Fibroblast of peridontal ligament (primary cell): ENCODE measurements around the gene TMPRSS2.

Source experiments
- DNase-seq: peaks from one replicate; pipeline ENCODE4 v3.0.0-alpha.2; 2010; ENCODE audit errors: extremely low read depth

TMPRSS2 gene

GRCh38 chr21:41449613-41450012 lies 58.3 kb downstream of the TMPRSS2 start:
- DNase-seq = no peak

GRCh38 chr21:41447356-41447755 lies 60.6 kb downstream of the TMPRSS2 start:
- DNase-seq = no peak

GRCh38 chr21:41446586-41446985 lies 61.4 kb downstream of the TMPRSS2 start:
- no peak for DNase-seq

GRCh38 chr21:41445465-41445862 lies 62.5 kb downstream of the TMPRSS2 start:
- DNase-seq = no peak

DNA sequence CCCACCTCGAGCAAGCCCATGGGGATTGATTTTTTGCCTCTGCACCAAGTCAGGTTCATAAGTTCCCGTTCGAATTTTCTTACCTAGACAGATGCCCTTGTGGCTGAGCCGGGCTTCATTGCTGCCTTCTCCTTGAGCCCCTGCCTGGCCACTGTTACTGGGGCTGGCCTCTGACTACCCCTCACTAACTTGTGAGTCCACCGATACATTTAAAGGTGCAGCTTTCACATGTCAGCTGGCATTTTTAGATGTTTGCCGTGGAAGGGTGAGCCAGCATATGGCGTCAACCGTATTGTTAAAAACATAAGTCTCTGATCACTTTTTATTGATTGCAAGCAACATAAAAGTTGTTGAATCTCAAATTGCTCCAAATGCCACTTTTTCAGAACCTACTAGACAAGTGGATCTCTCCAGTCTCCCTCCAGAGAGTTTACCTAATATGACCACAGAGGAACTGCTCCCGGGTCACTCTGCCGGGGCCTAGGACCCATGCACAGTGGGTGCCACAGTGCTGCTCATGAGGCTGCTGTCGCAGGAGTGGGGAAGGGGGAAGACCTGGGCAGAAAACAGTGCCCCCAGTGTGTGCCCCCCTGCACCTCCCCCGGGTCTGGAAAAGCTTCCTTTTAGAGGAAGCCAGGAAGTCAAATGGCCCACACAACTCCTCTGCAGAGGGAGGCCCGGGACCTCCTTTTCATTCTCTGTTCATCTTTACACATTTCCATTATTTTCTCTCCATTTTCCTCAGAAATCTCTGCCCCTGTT lies 63.1 kb downstream of the TMPRSS2 start:
- no peak for DNase-seq

- no peak for DNase-seq
Observed at GRCh38 chr21:41443562-41443961, 64.4 kb downstream of the TMPRSS2 start.

- DNase-seq = no peak
Observed at GRCh38 chr21:41442481-41443186, 65.3 kb downstream of the TMPRSS2 start.

GRCh38 chr21:41441546-41441945 lies 66.4 kb downstream of the TMPRSS2 start:
- no peak for DNase-seq

GRCh38 chr21:41439248-41439647 lies 68.7 kb downstream of the TMPRSS2 start:
- DNase-seq = no peak

DNA sequence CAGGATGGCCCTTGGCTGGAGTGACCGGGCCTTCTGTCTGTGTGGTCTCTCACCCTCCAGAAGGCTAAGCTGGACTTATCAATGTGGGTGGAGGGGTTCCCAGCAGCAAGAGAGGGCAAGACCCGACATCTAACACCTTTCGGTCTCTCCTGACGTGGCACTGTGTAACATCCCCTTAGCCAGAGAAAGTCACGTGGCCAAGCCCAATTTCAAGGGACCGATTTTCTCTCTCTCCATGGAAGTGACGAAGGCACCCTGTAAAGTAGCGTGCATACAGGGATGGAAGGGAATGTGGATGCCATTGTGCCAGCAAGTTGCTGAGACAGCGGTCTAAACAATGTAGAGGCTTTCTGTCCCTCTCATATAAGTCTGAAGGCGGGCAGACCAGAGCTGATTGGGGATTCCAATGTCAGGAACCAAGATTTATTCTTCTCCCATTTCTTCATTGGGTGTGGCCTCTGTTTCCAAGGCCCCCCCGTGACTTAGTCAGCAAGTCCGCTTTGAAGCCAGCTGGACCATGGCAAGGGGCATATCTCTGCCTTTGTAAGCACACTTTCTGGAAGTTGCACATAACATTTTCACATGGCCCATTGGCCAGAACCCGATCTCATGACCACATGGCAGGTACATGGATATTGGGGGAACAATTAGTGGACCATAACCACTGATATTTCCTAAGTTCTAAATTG lies 69.4 kb downstream of the TMPRSS2 start:
- no peak for DNase-seq

- no peak for DNase-seq
Observed at GRCh38 chr21:41437729-41438128, 70.2 kb downstream of the TMPRSS2 start.

GRCh38 chr21:41435706-41436105 lies 72.3 kb downstream of the TMPRSS2 start:
- no peak for DNase-seq

DNA sequence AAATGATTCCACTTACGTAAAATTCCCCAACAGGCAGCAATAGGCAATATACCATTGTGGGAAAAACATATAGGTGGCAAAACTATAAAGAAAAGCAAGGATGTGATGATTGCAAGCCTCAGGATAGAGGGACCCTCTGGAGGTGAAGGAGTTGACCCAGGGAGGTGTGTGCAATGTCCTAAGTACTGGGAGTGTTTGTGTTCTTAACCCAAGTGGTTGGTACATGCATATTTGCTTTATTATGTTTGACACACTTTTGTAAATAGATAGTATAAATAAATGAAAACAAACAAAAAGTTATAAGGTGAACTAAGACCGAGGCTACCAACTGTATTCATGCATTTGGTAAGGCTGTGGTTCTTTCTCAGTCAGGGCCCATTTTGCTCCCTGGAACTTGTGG lies 74.4 kb downstream of the TMPRSS2 start:
- no peak for DNase-seq

GRCh38 chr21:41432562-41433460 lies 75.1 kb downstream of the TMPRSS2 start:
- no peak for DNase-seq

DNA sequence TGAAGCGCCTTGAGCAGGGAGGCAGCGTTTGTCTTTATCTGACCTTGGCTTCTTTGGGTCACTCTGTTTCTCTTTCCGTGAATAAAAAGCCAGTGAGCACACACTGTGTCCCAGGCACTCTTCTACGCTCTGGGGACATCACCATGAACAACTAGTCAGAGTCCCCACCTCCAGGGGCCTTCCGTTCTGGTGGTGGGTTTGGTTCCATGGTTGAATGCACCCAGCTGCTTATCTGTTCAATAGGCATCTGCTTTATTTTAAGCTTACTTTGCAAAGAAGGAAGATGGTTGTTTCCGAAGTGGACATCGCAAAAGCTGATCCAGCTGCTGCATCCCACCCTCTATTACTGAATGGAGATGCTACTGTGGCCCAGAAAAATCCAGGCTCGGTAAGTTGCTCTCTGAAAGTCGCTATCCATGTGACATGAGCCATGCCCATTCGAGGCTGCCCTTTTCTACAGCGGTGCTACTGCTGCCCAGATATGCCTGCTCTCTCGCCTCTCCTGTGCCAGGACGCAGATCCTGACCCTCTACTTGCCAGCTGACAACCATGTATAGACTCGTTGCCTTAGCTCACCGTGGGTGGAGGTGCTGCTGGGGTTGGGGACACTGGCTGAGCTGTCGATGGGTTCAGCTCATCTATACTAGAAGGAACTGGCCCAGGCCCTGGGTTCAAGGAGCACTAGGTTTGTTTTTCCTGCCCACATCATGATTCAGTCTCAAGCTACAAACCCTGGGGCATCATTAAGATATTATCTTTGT lies 76.0 kb downstream of the TMPRSS2 start:
- no peak for DNase-seq

DNA sequence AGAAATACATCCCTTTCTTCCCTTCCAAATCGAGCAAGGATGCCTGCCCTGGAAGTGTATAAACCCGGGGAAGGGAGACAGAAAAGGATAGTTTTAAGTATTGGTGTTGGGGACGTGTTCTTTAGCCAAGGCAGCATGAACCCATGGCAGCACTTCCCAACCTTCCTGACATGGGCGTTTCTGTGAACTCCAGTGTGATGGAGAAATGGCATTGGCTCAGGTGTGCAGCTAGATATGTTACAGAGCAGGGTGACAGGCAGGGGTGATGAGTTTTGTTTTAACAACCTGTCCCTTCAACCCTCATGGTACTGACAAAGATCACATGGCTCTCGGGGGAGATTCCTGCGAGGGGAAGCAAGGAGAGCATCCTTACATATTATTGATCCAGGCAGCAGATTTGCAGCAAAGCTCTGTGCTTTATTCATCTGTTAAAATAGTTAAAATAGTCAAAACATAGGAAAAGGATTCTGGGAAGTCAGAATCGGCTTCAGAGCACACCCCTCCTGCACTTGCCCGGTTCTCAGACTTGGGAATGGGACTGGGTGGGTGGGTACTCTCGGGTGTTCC lies 78.0 kb downstream of the TMPRSS2 start:
- no peak for DNase-seq

GRCh38 chr21:41429305-41429704 lies 78.7 kb downstream of the TMPRSS2 start:
- no peak for DNase-seq

DNA sequence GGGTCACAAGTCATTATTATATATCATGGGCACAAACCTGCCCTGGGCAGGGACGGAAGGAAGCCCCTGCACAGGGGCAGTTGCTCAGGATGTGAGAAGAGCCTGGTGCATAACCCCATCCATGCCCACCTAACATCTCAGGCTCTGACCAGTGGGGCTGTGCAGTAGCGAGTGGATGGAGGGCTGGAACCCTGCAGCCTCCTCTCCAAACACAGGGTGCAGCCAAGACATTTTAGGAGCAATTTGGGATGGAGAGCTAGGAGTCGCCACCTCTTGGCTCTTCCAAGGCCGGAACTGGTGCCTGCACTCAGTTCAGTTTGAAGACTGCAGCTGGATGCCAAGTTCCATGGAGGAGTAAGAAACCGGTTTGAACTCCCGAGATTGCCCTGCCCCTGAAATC lies 79.1 kb downstream of the TMPRSS2 start:
- DNase-seq = no peak

GRCh38 chr21:41428311-41428710 lies 79.6 kb downstream of the TMPRSS2 start:
- DNase-seq = no peak

- DNase-seq = no peak
Observed at GRCh38 chr21:41427556-41427955, 80.4 kb downstream of the TMPRSS2 start.
